PFSK-1 (cell line): ENCODE data around the gene SLC39A3.

Experiments
- POLR2AphosphoS5 ChIP-seq: IDR thresholded peaks from 2 replicates; pipeline ENCODE4 v1.6.1; 2012; ENCODE audit warnings: low read depth, mild to moderate bottlenecking, control low read depth, low read length, moderate library complexity
- TF ChIP-seq, protein P1 (sequence below), 2 experiments: IDR thresholded peaks; 2 replicates each; pipeline versions ENCODE4 v1.6.1 to v1.8.0; 2011 to 2012; ENCODE audit warnings: low read depth in 2 of 2, low read length in 2 of 2, control low read depth in 1 of 2, inconsistent platforms in 1 of 2, mild to moderate bottlenecking in 1 of 2, moderate library complexity in 1 of 2; ENCODE audit not compliant: insufficient read depth in 1 of 2

DNA sequence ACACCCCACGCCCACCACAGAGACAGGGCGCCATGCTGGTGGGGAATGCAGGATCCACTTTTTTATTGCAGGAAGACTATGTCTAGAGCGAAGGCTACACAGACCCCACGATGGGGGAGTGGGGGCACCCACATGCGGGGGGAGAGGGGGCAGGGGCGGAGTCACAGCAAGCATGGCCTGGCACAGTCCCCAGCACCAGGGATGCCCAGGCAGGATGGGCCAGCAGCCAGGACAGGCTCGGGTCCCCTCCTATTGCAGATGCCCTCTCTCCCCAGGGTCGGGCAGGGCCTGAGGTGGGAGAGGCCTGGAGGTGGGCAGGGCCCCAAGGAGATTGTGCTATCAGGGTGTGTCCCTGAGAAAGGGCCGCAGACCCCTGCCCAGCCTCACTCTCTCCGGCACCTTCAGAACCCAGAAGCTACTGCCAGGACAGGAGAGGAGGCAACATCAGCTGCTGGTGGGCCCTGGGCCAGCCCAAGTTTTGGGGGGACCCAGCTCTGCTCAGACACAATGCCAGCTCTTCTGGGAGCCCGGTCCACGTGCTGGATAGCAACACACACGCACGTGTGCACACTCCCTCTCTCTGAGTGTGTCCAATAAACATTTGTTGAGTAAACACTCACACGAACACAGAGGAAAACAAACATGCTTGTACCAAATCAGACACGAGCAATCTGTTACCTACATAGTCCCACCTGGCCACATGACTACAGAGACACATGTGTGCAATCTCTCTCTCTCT, 25.1 kb downstream of the SLC39A3 start:
- TF ChIP-seq POLR2AphosphoS5, result no peak
- TF ChIP-seq, protein P1, sequence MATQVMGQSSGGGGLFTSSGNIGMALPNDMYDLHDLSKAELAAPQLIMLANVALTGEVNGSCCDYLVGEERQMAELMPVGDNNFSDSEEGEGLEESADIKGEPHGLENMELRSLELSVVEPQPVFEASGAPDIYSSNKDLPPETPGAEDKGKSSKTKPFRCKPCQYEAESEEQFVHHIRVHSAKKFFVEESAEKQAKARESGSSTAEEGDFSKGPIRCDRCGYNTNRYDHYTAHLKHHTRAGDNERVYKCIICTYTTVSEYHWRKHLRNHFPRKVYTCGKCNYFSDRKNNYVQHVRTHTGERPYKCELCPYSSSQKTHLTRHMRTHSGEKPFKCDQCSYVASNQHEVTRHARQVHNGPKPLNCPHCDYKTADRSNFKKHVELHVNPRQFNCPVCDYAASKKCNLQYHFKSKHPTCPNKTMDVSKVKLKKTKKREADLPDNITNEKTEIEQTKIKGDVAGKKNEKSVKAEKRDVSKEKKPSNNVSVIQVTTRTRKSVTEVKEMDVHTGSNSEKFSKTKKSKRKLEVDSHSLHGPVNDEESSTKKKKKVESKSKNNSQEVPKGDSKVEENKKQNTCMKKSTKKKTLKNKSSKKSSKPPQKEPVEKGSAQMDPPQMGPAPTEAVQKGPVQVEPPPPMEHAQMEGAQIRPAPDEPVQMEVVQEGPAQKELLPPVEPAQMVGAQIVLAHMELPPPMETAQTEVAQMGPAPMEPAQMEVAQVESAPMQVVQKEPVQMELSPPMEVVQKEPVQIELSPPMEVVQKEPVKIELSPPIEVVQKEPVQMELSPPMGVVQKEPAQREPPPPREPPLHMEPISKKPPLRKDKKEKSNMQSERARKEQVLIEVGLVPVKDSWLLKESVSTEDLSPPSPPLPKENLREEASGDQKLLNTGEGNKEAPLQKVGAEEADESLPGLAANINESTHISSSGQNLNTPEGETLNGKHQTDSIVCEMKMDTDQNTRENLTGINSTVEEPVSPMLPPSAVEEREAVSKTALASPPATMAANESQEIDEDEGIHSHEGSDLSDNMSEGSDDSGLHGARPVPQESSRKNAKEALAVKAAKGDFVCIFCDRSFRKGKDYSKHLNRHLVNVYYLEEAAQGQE (IDR thresholded peaks at IDR 0.05; ENCODE audit: insufficient read depth in 1 of 2, low read depth in 2 of 2, low read length in 2 of 2), result no peak
